Prostate gland (tissue), 2 donors: ENCODE results near the gene WWOX. TPM values are rescaled to one million over a fixed set of nuclear protein-coding genes. Genes with fewer than 3 reads are reported as not detected.

Experiments used
- DNase-seq: peaks from one replicate; pipeline ENCODE4 v3.0.0-alpha.2; 2019; ENCODE audit warnings: low spot score
- H3K27ac ChIP-seq, 2 donors: fragments of 200-600 bp; sonication (generic); 2 replicates each; pipeline ENCODE4 v1.5.1; 2017 to 2019
- H3K27me3 ChIP-seq: fragments of 200-600 bp; sonication (generic); replicated peaks from 2 replicates; pipeline ENCODE4 v1.5.1; 2019; ENCODE audit not compliant: insufficient read depth
- H3K36me3 ChIP-seq, 2 donors: fragments of 200-600 bp; sonication (generic); 1 replicate in 1 of 2; 2 replicates in 1 of 2; pipeline versions ENCODE4 v1.5.1 to v1.8.1; 2017 to 2019
- H3K4me1 ChIP-seq: fragments of 200-600 bp; sonication (generic); replicated peaks from 2 replicates; pipeline ENCODE4 v1.5.1; 2019
- H3K4me3 ChIP-seq, 2 donors: fragments of 200-600 bp; sonication (generic); 2 replicates each; pipeline ENCODE4 v1.5.1; 2017 to 2019
- H3K9me3 ChIP-seq: fragments of 200-600 bp; sonication (generic); 2 replicates; pipeline ENCODE4 v1.5.1; 2017
- POLR2A ChIP-seq: fragments of 450-650 bp; IDR thresholded peaks from one replicate; pipeline ENCODE4 v1.6.1; 2016; ENCODE audit warnings: antibody characterized with exemption, mild to moderate bottlenecking
- POLR2AphosphoS5 ChIP-seq: sonication (generic); formaldehyde crosslinking; IDR thresholded peaks from one replicate; pipeline ENCODE4 v1.6.1; 2017; ENCODE audit warnings: antibody characterized with exemption
- WGBS: methylation state at CpG from one replicate; pipeline ENCODE4 v1.1.5; 2018; 5-methylcytosine and 5-hydroxymethylcytosine counted together
- intact Hi-C: fragments of 100-400 bp; cut with DNase I; formaldehyde crosslinking; loops from one replicate; pipeline ENCODE4 v1.14.2; 2022
- total RNA-seq, 2 donors: library from RNA; depleted of rRNA; stranded (reverse); fragments of >200 nt; gene quantifications; one replicate each; pipeline ENCODE4 v1.1.0, GENCODE V29; 2016
- TF ChIP-seq, protein P1 (sequence below), 4 experiments: fragments of 200-600 bp in 2 of 4; fragments of 450-650 bp in 2 of 4; sonication (generic) in 2 of 4; IDR thresholded peaks; 1 replicate in 3 of 4; 2 replicates in 1 of 4; pipeline ENCODE4 v1.5.1; 2016 to 2019; ENCODE audit warnings: antibody characterized with exemption in 4 of 4, mild to moderate bottlenecking in 2 of 4, moderate library complexity in 2 of 4

WWOX gene
- total RNA-seq, 2 donors from 2014 or later, result 93.2 to 99.4 TPM

DNA sequence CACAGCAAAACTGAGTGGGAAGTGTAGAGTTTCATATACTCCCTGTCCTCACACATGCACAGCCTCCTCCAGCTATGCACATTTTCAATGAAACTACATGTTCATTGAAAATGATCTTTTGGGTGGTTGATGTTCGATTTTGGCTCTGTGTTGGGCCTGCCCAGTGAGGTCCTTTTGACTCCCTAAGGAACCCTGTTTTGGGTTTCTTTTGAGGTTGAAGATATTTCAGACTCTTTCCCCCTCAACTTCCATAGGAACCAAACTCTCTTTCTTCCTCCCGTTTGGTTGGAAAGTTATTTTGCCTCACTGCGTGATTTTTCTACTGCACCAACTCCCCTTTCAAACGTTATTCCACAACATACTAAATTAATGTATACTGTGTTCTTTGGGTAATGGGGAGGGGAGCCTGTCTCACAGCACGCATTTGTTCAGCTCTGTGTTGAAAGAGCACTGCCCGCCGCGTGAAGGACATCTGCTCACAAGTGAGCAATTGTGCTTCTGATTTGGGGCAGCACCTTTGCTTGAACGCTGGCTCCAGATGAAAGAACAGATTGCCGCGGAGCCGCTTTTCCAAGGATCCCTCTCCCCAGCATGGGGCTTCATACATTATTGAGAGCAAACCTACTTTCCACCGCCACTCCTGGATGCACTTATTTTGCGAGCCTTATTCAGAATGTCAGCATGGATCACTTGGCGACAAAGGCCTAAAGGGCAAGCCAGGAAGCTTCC lies 385.9 kb downstream of the WWOX start:
- intact Hi-C loops, result no loop called here
- Histone ChIP-seq H3K27ac (no peak overlapping the region), H3K4me1 (no peaks in the 10 kb centered on the region), H3K36me3 (no peaks in the 10 kb centered on the region), H3K4me3 (no peak overlapping the region), H3K27me3 (no peaks in the 10 kb centered on the region), H3K9me3 (no peaks in the 10 kb centered on the region)
- 80% methylated on average over 15 of the region's 15 CpGs for WGBS
- no peak for TF ChIP-seq POLR2A
- TF ChIP-seq, protein P1, sequence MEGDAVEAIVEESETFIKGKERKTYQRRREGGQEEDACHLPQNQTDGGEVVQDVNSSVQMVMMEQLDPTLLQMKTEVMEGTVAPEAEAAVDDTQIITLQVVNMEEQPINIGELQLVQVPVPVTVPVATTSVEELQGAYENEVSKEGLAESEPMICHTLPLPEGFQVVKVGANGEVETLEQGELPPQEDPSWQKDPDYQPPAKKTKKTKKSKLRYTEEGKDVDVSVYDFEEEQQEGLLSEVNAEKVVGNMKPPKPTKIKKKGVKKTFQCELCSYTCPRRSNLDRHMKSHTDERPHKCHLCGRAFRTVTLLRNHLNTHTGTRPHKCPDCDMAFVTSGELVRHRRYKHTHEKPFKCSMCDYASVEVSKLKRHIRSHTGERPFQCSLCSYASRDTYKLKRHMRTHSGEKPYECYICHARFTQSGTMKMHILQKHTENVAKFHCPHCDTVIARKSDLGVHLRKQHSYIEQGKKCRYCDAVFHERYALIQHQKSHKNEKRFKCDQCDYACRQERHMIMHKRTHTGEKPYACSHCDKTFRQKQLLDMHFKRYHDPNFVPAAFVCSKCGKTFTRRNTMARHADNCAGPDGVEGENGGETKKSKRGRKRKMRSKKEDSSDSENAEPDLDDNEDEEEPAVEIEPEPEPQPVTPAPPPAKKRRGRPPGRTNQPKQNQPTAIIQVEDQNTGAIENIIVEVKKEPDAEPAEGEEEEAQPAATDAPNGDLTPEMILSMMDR (IDR thresholded peaks at IDR 0.05), result no peak
- TF ChIP-seq POLR2AphosphoS5, result no peak
- no peak for DNase-seq

DNA sequence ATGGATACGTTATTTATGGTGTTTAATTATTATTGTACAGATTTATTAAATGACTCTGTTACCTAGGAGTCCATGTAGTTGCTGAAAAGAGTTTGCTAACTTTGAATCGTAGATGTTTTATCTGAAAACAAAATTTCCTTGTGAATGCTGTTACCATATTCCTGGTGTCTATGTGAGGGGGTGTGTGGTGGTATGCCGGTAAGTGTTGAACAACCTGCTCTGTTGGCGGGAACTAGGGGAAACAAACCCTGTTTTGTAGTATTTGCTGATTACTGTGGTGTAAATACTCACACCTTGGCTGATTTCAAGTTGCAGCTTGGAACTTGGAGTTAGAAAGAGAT lies 386.4 kb downstream of the WWOX start:
- intact Hi-C loops, result no loop called here
- DNase-seq, result no peak
- Histone ChIP-seq H3K4me3 (no peak overlapping the region), H3K9me3 (no peaks in the 10 kb centered on the region), H3K27ac (no peak overlapping the region), H3K4me1 (no peaks in the 10 kb centered on the region), H3K27me3 (no peaks in the 10 kb centered on the region), H3K36me3 (no peaks in the 10 kb centered on the region)
- no peak for TF ChIP-seq POLR2AphosphoS5
- TF ChIP-seq, protein P1 (IDR thresholded peaks at IDR 0.05), result no peak
- no peak for TF ChIP-seq POLR2A
- WGBS, result 90% methylated on average over 4 of the region's 4 CpGs

DNA sequence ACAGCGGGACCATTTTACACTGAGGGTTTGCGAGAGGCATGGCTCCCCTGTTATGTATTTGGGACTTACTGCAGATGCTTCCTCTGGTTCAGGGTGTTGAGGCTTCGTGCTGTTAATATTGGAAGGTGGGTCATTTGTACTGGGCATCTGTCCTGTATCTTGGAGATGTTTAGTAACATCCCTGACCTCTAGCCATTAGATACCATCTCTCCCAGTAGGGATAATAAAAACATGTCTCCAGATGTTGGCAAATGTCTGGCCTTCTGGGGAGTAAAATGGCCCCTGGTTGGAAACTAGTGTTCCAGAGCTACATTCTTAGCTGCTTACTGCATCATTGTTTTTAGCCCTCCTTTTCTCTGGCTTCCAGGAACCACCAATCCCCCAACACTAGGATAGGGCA lies 388.0 kb downstream of the WWOX start:
- H3K27ac ChIP-seq, result no peak overlapping the region
- no peaks in the 10 kb centered on the region for H3K27me3 ChIP-seq
- 97% methylated on average over 3 of the region's 3 CpGs for WGBS
- TF ChIP-seq POLR2AphosphoS5 (no peak), POLR2A (no peak)
- TF ChIP-seq, protein P1 (IDR thresholded peaks at IDR 0.05), result no peak
- DNase-seq, result no peak
- H3K9me3 ChIP-seq, result no peaks in the 10 kb centered on the region
- intact Hi-C loops, result no loop called here
- H3K36me3 ChIP-seq, result no peaks in the 10 kb centered on the region
- no peaks in the 10 kb centered on the region for H3K4me1 ChIP-seq
- no peak overlapping the region for H3K4me3 ChIP-seq

DNA sequence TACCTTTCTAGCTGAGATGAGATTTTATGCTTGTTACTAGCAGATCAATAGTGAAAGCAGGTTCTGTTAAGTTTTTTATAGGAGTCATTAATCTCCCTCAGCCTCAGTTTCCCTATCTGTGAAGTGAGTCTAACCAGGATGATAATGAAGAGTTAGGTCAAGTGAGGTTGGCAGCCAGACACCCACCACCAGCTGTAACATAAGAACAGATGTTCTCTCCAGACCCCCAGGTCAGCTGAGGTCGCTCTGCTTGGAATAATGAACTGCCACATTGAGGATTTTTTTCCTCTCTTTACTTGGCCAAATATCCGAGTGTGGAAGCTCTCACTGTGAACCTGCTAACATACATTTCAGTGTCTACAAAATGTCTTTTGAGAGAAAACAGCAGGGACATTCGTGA lies 389.6 kb downstream of the WWOX start:
- 64% methylated on average over 3 of the region's 3 CpGs for WGBS
- Histone ChIP-seq H3K36me3 (no peaks in the 10 kb centered on the region), H3K27me3 (no peaks in the 10 kb centered on the region), H3K4me3 (no peak overlapping the region), H3K27ac (no peak overlapping the region), H3K9me3 (no peaks in the 10 kb centered on the region), H3K4me1 (no peaks in the 10 kb centered on the region)
- no peak for DNase-seq
- intact Hi-C loops, result no loop called here
- TF ChIP-seq, protein P1 (IDR thresholded peaks at IDR 0.05), result no peak
- TF ChIP-seq POLR2AphosphoS5 (no peak), POLR2A (no peak)

DNA sequence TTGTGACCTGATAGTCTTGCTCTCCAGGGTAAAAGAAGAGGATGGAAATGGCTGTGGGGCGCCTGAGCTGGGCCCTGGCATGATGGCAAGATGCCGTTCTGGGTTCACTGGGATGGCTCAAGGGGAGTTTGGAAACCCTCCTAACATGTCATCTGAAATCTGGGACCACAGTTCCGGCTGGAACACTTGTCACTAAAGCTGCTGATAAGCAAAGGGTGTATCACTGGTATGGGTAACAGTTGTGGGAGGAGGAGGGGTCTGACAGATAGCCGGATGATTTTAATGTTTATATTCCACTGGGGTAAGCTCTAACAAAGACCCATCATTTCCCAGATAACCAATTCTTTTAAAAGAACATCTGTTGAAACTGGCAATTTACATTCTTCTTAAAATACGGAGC lies 390.2 kb downstream of the WWOX start:
- TF ChIP-seq POLR2A, result no peak
- TF ChIP-seq POLR2AphosphoS5, result no peak
- TF ChIP-seq, protein P1 (IDR thresholded peaks at IDR 0.05), result no peak
- Histone ChIP-seq H3K36me3 (no peaks in the 10 kb centered on the region), H3K4me1 (no peaks in the 10 kb centered on the region), H3K27ac (no peak overlapping the region), H3K4me3 (no peak overlapping the region), H3K9me3 (no peaks in the 10 kb centered on the region), H3K27me3 (no peaks in the 10 kb centered on the region)
- no peak for DNase-seq
- intact Hi-C loops, result no loop called here
- 88% methylated on average over 5 of the region's 5 CpGs for WGBS
